GM18508 (cell line): Measurements from ENCODE around the gene B3GNT4.
"Not testable (repeated sequence)": the region's sequence is repeated elsewhere in the genome, so short reads cannot be mapped to it uniquely, and the experiment has no call there.

Experiments used
- ATAC-seq: cut with Tn5 transposase; IDR thresholded peaks from one replicate; pipeline ENCODE4 v1.9.1; 2021; ENCODE audit warnings: moderate number of reproducible peaks; ENCODE audit not compliant: insufficient read depth, unreplicated experiment

The B3GNT4 gene

DNA sequence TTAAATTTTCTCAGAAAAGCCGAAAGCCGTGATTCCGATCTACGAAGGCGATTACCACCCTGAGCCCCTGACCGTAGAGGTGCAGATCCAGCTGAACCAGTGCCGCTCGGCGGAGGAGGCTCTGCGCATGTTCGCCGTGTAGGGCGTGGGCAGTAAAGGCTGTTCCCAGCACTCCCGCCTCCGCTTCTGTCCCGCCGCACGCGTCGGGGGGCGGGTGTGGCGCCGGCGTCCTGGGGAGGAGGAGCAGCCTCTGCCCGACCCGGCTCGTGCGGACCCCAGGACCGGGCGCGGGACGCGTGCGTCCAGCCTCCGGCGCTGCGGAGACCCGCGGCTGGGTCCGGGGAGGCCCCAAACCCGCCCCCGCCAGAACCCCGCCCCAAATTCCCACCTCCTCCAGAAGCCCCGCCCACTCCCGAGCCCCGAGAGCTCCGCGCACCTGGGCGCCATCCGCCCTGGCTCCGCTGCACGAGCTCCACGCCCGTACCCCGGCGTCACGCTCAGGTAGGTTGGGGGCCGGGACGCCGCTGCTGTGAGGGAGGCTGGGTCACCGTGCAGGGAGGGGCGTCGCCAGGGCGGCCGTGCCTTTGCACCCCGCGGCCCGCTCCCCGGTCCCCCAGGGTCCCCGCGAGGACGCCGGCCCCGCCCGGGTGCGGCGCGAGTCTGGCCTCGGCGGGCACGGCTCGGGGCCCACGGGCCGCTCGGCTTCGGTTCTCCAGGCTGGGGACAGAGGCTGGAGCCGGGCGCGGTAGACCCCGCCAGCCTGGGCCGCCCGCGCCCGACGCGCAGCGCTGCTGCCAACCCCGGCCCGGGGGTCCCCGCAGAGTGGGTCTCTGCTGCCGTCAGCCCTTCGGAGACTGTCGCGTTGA, at the start of gene B3GNT4:
B3GNT4 (plus strand) TSS at position 409 of the 866 bp plus-strand sequence. CDS start 910 bp downstream, outside the sequence.
- ATAC-seq = no peak

DNA sequence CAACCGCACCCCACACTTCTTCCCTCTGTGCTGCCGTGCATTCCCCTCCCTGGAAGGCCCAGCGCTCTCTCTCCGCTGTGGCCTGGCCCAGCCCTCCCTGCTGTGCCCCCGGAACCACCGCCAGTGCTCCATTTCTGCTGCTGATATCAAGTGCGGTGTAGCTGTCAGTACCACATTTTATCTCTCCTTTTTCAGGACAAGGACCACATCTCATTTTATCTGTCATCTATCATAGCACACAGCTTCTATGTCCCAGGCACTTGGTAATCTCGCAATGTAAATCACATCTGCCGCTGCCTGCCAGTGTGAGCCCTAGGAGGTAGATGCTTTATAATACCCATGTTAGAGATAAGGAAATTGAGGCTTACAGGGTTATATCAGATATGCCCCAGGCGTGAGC, 47.8 kb upstream of the B3GNT4 start:
- no peak for ATAC-seq

DNA sequence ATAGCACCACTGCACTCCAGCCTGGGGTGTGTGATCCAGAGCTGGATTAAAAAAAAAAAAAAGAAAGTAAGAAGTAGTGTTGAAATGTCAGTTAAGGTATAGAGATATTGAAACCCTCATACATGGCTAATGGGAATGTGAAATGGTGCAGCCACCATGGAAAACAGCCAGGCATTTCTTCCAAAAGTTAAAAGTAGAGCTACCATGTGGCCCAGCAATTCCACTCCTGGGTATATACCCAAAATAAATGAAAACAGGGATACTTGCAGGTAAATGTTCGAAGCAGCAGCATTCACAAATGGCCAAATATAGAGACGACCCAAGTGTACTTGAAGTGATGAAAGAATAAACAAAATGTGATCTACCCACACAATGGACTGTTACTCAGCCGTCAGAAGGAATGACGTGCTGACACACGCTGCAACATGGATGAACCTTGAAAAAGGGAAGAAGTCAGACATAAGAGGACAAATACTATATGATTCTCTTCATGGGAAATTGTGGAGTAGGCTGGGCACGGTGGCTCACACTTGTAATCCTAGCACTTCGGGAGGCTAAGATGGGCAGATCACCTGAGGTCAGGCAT, 44.7 kb upstream of the B3GNT4 start:
- no peak for ATAC-seq

DNA sequence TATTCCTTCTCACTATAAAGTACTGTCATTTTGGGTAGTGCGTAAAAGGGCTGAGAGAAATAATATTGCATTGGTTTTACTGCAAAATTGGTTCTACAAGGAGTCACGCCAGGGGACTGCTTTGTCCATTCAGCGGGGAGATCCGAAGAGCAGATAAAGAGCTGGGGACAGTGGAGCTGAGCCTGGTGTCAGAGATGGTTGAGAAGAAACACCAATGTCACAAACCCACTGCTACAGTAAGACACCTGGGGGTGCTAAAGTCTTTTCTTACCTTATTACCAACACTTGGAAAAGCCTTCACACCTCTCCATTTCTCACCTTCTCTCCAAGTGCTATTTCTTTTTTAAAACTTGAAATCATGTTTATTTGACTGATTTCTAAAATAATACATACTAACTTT, 43.6 kb upstream of the B3GNT4 start:
- ATAC-seq = no peak

DNA sequence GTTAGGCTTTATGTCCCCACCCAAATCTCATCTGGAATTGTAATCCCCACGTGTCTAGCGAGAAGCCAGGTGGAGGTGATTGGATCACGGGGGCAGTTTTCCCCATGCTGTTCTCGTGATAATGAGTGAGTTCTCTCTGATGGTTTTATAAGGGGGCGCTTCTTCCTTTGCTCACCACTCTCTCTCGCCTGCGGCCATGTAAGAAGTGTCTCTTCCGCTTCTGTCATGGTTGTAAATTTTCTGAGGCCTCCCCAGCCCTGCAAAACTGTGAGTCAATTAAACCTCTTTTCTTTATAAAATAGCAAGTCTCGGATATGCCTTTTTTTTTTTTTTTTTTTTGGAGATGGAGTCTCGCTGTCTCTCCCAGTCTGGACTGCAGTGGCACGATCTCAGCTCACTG, 42.7 kb upstream of the B3GNT4 start:
- no peak for ATAC-seq

- no peak for ATAC-seq
Measured at GRCh38 chr12:122161682-122162081, 41.8 kb upstream of the B3GNT4 start.

DNA sequence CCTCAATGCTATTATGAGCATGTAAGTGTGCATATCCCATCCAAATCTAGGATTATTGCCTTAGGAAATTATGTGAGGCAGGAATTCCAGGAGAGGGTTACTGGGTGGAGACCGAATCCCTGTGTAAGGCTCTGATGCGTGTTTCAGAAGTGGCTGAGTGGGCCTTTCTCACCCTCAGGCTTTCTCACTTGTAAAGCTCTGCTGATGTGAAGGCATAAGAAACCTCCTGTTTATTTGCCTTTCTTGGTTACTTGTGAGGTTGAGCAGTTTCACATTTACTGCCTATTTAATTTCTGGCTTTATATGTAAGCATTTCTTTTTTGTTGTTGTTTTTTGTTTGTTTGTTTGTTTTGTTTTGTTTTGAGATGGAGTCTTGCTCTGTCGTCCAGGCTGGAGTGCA, 40.5 kb upstream of the B3GNT4 start:
- ATAC-seq = no peak

- no peak for ATAC-seq
Measured at GRCh38 chr12:122166422-122167349, 36.8 kb upstream of the B3GNT4 start.

DNA sequence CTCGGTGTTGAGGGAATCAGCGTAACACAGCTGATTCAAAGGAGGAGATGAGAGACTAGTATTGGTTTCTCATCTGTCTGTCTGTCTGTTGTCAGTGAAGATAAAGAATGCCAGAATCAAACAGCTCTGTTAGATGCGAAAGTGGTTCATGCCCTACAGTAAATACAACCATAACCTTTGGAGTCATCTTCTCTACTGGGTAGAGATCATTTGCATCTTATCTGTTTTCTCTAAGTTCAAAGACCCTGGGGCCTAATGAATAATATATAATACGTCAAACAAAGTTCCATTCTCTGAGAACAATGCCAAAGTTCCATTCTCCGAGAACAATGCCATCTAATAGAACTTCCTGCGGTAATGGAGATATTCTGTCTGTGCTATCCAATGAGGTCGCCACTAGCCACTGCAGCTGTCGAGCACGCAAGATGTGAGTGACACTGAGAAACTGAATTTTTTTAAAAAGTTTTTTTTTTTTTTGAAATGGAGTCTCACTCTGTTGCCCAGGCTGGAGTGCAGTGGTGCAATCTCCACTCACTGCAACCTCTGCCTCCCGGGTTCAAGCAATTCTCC, 36.1 kb upstream of the B3GNT4 start:
- no peak for ATAC-seq

DNA sequence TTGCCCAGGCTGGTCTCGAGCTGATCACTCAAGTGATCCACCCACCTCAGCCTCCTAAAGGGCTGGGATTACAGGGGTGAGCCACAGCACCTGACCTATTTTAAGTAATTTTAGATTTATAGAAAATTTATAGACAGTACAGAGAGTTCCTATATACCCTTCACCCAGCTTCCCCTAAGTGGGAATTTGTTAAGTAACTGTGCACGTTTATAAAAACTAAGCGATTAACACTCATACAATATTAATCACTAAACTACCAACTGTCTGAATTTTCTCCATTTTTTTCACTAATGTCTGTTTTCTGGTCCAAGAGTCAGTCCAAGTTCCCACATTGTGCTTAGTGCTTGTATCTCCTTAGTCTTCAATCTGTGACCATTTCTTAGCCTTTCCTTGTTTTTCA, 35.0 kb upstream of the B3GNT4 start:
- ATAC-seq = no peak

DNA sequence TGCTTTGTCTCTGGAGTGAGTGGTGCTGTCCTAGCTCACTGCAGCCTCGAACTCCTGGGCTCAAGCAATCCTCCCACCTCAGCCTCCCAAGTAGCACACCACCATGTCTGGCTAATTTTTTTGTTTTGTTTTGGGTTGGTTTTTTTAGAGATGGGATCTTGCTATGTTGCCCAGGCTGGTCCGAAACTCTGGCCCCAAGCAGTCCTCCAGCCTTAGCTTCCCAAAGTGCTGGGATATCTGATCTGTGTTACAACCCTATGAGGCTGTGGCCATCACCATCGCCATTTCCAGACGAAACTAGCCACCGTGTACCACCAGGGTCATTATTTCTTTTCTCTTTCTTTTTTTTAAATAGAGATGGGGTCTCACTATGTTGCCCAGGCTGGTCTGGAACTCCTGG, 32.1 kb upstream of the B3GNT4 start:
- ATAC-seq = no peak

GRCh38 chr12:122172262-122172939, 31.1 kb upstream of the B3GNT4 start:
- no peak for ATAC-seq

DNA sequence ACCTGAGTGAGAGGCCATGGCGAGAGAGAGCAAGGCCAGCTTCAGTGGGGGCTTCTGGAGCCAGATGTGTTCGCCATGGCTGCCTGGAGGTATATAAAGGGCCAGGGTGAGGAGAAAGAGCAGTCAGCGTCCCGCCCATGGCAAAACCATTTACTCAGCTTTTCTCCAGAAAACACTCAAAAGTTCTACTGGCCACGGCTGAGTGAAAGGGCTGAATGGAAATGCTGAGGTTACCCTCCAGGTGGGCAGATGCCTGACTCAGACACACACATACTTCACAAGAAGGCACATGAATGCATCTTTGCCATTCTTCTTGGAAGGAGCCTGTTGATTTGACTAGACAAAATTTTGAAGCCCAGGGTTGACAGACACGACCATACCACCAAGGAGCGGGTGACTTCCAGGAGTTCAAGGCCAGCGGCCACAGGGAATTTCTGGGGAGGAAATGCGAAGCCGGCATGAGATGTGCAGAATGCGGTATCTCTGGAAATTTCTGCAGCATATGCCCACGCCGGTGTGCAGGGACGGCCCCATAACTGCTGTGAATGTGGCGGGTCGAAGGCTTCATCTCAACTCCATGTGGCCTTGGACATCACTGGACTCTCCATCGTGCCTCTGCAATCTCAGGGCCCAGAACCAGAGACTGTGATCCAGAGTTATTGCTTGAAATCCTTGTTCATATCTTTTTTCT, 29.2 kb upstream of the B3GNT4 start, which contains the start of gene IL31:
IL31 (minus strand) TSS at position 67 of the 691 bp plus-strand sequence; CDS start at position 18, 49 bp downstream.
- no peak for ATAC-seq

- ATAC-seq = not testable (repeated sequence)
Measured at GRCh38 chr12:122176473-122176872, 27.0 kb upstream of the B3GNT4 start.

DNA sequence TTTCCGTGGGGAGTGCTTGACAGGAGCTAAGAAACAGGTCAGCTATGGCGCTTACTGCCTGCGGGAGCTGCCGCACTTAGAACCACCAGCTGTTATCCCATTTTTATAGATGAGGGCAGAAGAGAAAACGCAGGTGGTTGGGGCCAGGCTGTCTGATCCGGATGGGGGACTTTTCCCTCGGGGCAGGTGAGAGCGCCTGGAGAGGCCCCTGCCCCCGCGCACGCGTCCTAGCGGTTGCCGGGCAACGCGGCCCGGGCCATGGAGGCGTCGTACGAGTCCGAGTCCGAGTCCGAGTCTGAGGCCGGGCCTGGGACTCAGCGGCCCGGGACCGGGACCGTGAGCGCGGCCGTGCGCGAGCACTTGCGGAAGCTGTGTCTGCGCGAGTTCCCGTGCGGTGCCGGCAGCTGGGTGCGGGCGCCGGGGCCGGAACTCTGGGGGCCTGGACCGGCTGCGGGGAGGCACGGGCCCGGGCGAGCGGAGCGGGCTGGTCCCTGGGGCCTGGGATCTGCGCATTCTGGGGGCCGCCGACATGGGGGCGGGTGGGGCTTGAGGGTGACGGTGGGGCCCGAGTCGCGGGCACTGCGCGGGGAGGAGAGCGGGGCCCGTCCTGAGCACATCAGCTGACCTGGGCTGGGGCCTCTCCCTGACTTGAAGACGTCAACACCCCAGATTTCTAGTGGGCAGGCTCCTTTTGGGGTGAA, 20.5 kb upstream of the B3GNT4 start, which contains the start of gene LRRC43:
LRRC43 (plus strand) TSS at position 237 of the 701 bp plus-strand sequence; CDS start at position 259, 22 bp downstream.
- ATAC-seq = no peak

DNA sequence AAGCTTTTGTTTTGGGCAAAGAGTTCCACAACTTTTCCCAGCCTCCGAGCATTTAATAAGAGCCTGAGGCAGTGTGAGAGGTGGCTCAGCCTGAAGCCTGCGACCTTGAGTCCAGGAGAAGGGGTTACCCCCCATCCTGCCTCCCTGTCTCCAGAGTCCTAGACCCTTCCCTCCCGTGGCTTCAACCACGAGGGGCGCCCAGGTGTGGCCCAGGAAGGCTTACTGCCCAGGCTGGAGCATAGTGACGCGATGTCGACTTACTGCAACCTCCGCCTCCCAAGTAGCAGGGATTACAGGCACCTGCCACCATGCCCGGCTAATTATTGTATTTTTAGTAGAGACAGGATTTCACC, 19.9 kb upstream of the B3GNT4 start:
- ATAC-seq = no peak

GRCh38 chr12:122184517-122184916, 19.0 kb upstream of the B3GNT4 start:
- no peak for ATAC-seq

DNA sequence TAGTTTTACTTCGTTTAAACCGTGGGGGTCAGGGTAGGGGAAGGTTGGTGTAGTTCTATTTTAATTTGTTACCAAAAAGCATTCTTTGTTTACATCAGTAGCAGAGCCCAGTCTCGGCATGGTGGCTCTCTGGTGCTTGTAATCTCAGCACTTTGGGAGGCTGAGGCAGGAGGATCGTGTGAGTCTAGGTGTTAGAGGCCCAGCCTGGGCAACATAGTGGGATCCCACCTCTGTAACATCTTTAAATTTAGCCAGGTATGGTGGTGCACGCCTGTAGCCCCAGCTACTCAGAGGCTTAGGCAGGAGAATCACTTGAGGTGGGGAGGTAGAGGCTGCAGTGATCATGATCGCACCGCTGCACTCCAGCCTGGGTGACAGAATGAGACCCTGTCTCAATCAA, 18.4 kb upstream of the B3GNT4 start:
- no peak for ATAC-seq
